ENCODE measurements around the gene AJAP1.

GRCh38 chr1:4648657-4649056, 5.8 kb upstream of the AJAP1 start:
- no peak for TF ChIP-seq CTCF (IDR thresholded peaks at IDR 0.05)
- TF ChIP-seq POLR2A (IDR thresholded peaks at IDR 0.05), result no peak
- TF ChIP-seq EP300 (IDR thresholded peaks at IDR 0.05), result no peak
